ENCODE results near the gene FGD5.

Gene FGD5

DNA sequence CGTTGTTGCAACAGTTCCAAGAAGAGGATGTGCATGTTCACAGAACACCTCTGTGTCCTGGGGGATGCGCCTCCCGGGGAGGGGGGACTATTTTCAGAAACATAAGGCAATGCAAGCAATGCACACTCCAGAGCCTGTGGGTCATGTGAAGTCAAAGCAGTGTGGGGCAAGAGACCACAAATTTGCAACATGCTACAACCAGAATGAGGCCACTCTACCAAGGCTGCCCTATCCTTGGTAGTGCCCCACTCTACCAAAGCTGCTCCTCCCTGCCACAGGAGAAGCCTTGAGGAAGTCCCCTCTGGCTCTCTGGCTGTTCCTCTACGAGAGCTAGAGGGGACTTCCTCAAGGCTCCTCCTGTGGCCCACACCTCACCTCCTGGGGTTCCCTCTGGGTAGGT is 120.2 kb downstream of the FGD5 start:
- Histone ChIP-seq H3K4me1 (ENCODE audit: insufficient read depth, low read length) (no peaks in the 10 kb centered on the region), H3K9ac (ENCODE audit: low read depth, low read length) (no peak overlapping the region), H3K4me3 (ENCODE audit: low read length) (no peak overlapping the region), H3K36me3 (ENCODE audit: insufficient read depth, low read depth, low read length) (peaks cover 18% of the 10 kb centered on the region), H3K9me3 (ENCODE audit: insufficient read depth, low read depth, low read length) (no peaks in the 10 kb centered on the region), H3K27me3 (ENCODE audit: insufficient read depth, low read length) (no peaks in the 10 kb centered on the region), H3K27ac (ENCODE audit: low read length) (no peak overlapping the region)

DNA sequence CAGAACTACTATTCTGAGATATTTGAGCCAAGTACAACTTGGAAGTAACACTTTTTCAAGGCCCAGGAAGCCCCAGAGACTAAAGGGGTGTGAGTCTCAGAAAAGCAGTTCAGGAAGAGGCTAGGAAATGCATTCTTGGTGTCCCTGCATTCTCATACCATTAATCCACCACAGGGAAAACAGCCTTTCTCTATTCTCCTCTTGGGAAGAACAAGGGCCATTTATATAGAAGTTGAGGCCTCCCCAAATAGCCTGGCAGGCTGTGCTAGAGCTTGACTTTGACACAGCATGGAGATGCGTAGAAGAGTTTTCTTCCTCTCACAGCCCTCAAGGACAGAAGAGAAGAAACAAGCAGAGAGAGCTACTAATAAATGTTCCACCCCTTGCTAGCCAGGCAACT is 123.1 kb downstream of the FGD5 start:
- Histone ChIP-seq H3K4me1 (ENCODE audit: insufficient read depth, low read length) (no peaks in the 10 kb centered on the region), H3K9me3 (ENCODE audit: insufficient read depth, low read depth, low read length) (no peaks in the 10 kb centered on the region), H3K4me3 (ENCODE audit: low read length) (no peak overlapping the region), H3K36me3 (ENCODE audit: insufficient read depth, low read depth, low read length) (peaks cover 39% of the 10 kb centered on the region), H3K27ac (ENCODE audit: low read length) (no peak overlapping the region), H3K27me3 (ENCODE audit: insufficient read depth, low read length) (no peaks in the 10 kb centered on the region), H3K9ac (ENCODE audit: low read depth, low read length) (no peak overlapping the region)

DNA sequence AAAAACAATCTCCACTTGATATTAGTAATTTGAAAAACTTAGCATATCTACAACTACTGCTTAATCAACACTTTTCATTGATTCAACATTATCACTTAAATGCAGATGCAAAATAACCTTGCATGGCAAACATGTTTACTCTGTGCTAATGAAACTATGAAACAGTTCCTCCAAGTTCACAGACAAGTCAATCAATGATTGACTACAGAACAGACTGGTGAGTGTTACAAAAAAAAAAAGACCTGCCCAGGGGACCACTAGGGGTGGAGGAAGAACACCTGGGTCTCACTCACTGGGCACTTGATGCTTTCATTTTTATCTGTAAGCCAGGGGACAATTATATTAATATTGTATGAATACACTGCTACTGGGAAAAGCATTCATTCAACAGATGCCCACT is 124.3 kb downstream of the FGD5 start:
- H3K4me3 ChIP-seq (ENCODE audit: low read length), result no peak overlapping the region
- no peak overlapping the region for H3K9ac ChIP-seq (ENCODE audit: low read depth, low read length)
- H3K27ac ChIP-seq (ENCODE audit: low read length), result no peak overlapping the region
- H3K27me3 ChIP-seq (ENCODE audit: insufficient read depth, low read length), result no peaks in the 10 kb centered on the region
- no peaks in the 10 kb centered on the region for H3K9me3 ChIP-seq (ENCODE audit: insufficient read depth, low read depth, low read length)
- H3K36me3 ChIP-seq (ENCODE audit: insufficient read depth, low read depth, low read length), result peaks cover 39% of the 10 kb centered on the region
- H3K4me1 ChIP-seq (ENCODE audit: insufficient read depth, low read length), result no peaks in the 10 kb centered on the region

DNA sequence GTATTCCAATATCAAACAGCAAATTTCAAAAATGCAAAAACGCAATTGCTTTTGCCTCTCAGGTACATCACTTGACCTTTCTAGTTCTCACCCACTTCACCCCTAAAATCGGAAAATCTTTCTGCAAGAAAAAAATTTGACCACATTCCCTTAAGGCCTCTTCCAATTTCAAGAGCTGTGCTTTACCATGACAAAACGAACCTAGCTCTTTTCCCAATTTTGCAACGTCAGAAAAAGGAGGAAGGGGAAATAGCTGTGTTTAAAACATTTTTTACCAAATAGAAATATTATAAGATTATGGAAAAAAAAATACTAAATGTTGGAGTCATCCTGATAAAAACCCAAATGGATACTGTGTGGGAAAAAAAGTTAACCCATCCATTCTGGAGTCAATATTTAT is 127.5 kb downstream of the FGD5 start:
- H3K4me1 ChIP-seq (ENCODE audit: insufficient read depth, low read length), result 0 out of 2 replicates have a peak, but pooled peaks cover 6% of the 10 kb centered on the region
- peaks cover 58% of the 10 kb centered on the region for H3K36me3 ChIP-seq (ENCODE audit: insufficient read depth, low read depth, low read length)
- peak overlapping the region; percentile 90 for H3K4me3 ChIP-seq (ENCODE audit: low read length)
- no peaks in the 10 kb centered on the region for H3K27me3 ChIP-seq (ENCODE audit: insufficient read depth, low read length)
- no peaks in the 10 kb centered on the region for H3K9me3 ChIP-seq (ENCODE audit: insufficient read depth, low read depth, low read length)
- no peak overlapping the region for H3K27ac ChIP-seq (ENCODE audit: low read length)
- H3K9ac ChIP-seq (ENCODE audit: low read depth, low read length), result peak overlapping the region; percentile 87

DNA sequence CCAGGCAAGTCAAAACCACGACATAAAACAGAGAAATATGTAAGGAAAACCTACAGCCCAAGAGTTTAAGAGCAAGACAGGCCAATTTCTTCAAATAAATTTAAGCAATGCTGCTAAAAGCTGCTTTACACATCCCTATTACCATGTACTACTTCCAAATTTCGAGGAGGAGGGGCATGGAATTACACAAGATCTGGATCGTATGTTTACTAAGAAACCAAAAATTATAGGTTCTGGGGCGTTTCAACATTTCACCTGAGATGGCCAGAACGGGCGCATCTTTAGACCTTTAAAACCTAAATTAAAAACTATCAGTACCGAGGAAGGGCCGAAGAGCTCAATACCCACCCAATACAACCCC is 128.0 kb downstream of the FGD5 start:
- H3K36me3 ChIP-seq (ENCODE audit: insufficient read depth, low read depth, low read length), result peaks cover 58% of the 10 kb centered on the region
- no peaks in the 10 kb centered on the region for H3K9me3 ChIP-seq (ENCODE audit: insufficient read depth, low read depth, low read length)
- peak overlapping the region; percentile 87 for H3K9ac ChIP-seq (ENCODE audit: low read depth, low read length)
- H3K4me3 ChIP-seq (ENCODE audit: low read length), result peak overlapping the region; percentile 90
- peak overlapping the region; percentile 68 for H3K27ac ChIP-seq (ENCODE audit: low read length)
- 0 out of 2 replicates have a peak, but pooled peaks cover 6% of the 10 kb centered on the region for H3K4me1 ChIP-seq (ENCODE audit: insufficient read depth, low read length)
- H3K27me3 ChIP-seq (ENCODE audit: insufficient read depth, low read length), result no peaks in the 10 kb centered on the region

DNA sequence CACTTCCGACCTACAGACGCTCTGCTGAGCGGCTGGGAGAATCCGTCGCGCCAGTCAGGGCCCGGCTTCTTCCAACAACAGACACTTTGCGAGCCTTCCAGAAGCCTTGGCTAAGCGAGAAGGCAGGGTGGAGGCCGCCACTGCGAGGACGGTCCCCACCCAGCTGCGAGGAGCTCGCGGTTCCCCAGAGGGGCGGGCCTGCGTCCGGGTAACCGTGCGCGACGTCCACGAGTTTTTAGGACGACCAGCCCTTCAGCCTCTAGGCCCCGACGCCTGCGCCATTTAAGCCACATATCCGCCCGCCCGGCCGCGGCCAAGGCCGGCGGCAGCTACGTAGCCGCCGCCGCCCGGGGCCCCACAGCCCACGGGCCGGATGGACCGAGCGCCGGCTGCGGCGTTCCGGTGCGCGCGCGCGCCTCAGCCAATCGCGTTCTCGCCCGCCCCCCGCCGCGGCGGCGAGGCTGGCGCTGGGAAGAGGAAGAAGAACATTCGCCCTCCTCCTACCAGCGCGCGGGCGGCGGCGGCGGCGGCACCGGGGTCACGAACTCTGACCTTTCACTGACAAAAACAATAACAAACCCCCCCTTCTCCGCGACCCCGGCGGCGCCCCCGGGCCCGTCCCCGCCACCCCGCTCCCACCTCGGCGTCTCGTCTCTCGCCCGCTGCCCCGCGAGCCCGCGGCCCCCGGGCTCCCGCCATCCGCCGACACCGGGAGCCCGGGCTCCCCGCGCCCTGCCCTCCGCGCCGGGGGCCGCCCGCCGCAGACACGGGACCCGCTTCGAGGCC is 128.5 kb downstream of the FGD5 start, which contains the start of gene NR2C2:
TSS of gene NR2C2 (plus strand) at position 484 of the 786 bp plus-strand sequence. CDS start 56,332 bp downstream, outside the sequence.
- Histone ChIP-seq H3K27ac (ENCODE audit: low read length) (peak within 1 kb of the TSS; percentile 97), H3K4me3 (ENCODE audit: low read length) (peak within 1 kb of the TSS; percentile 90), H3K36me3 (ENCODE audit: insufficient read depth, low read depth, low read length) (peaks cover 57% of the 10 kb centered on the region), H3K9me3 (ENCODE audit: insufficient read depth, low read depth, low read length) (no peaks in the 10 kb centered on the region), H3K27me3 (ENCODE audit: insufficient read depth, low read length) (no peaks in the 10 kb centered on the region), H3K9ac (ENCODE audit: low read depth, low read length) (peak within 1 kb of the TSS; percentile 94), H3K4me1 (ENCODE audit: insufficient read depth, low read length) (0 out of 2 replicates have a peak, but pooled peaks cover 6% of the 10 kb centered on the region)

DNA sequence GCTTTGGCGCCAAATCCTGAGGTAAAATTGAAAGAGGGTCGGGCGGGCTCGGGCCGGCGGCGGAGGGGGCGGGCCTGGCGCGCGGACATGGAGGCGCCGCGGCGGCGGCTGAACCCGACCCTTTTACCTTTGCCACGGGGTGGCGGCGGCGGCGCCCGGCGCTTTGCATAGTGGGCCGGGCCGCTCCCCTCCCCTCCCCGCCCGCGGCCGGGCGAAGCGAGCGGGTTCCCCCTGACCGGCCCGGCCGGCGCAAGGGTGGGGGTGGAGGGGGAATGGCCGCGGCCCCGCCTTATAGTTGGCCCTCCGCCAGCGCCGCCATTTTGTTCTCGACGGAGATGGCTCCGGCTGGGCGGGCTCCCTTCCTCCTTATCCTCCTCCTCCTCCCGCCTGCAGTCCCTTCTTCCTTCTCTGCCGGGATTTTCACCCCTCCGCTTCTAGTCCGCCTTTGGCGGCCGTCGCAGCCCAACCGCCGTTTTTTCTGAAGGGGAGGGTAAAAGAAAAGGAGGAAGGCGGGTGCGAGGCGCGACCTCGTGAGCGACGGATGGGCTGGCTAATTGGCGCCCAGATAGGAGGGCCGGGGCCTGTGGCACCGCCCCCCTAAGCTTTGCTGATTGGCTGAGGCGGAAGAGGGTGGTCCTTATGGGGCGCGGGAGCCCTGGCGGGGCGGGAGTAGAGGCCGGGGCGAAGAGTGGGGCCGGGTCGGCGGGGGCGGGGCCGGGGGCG is 129.3 kb downstream of the FGD5 start:
- peak overlapping the region; percentile 94 for H3K9ac ChIP-seq (ENCODE audit: low read depth, low read length)
- no peaks in the 10 kb centered on the region for H3K9me3 ChIP-seq (ENCODE audit: insufficient read depth, low read depth, low read length)
- H3K36me3 ChIP-seq (ENCODE audit: insufficient read depth, low read depth, low read length), result peaks cover 55% of the 10 kb centered on the region
- 0 out of 2 replicates have a peak, but pooled peaks cover 6% of the 10 kb centered on the region for H3K4me1 ChIP-seq (ENCODE audit: insufficient read depth, low read length)
- H3K4me3 ChIP-seq (ENCODE audit: low read length), result peak overlapping the region; percentile 90
- H3K27ac ChIP-seq (ENCODE audit: low read length), result peak overlapping the region; percentile 97
- H3K27me3 ChIP-seq (ENCODE audit: insufficient read depth, low read length), result no peaks in the 10 kb centered on the region

DNA sequence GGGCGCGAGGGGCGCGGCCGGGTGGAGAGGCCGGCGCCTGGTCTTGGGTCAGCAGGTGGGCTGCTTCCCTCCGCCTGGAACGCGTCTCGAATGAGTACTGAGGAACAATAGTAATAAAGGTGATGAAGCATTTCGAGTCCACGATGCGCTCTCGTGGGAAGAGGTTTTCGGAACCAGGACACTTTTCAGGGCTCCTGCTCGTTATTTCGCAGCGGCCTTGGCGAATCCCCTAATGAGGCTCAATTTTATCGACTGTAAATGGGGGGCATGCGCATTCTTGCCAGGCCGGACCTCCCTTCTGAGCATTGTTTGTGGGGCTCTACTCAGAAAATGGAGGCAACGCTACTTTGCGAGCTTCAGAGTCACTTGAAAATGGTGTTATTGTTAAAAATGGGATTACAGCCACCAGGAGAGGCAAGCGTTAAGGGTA is 129.9 kb downstream of the FGD5 start:
- Histone ChIP-seq H3K36me3 (ENCODE audit: insufficient read depth, low read depth, low read length) (peaks cover 50% of the 10 kb centered on the region), H3K27ac (ENCODE audit: low read length) (peak overlapping the region; percentile 87), H3K4me1 (ENCODE audit: insufficient read depth, low read length) (0 out of 2 replicates have a peak, but pooled peaks cover 6% of the 10 kb centered on the region), H3K4me3 (ENCODE audit: low read length) (peak overlapping the region; percentile 88), H3K27me3 (ENCODE audit: insufficient read depth, low read length) (no peaks in the 10 kb centered on the region), H3K9ac (ENCODE audit: low read depth, low read length) (peak overlapping the region; percentile 93), H3K9me3 (ENCODE audit: insufficient read depth, low read depth, low read length) (no peaks in the 10 kb centered on the region)

DNA sequence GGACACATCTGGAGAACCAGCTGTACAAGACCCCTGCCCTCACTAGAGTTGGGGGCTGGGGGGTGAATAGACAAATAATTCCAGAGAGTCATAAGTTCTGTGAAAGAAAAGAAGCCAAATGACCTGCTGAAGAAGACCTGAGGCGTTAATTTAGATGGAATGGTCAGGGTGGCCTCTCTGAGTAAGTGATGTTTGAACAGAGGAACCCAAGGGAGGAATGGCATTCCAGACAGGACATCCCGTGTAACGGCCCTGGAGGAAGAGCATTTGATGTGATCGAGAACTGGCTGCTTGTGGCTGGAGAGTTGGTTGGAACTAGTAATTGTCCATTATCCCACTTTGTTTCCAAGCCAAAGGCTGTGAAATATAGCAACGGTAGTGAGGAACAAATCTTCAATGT is 130.4 kb downstream of the FGD5 start:
- Histone ChIP-seq H3K36me3 (ENCODE audit: insufficient read depth, low read depth, low read length) (peaks cover 45% of the 10 kb centered on the region), H3K27ac (ENCODE audit: low read length) (peak overlapping the region; percentile 87), H3K4me3 (ENCODE audit: low read length) (peak overlapping the region; percentile 88), H3K9me3 (ENCODE audit: insufficient read depth, low read depth, low read length) (no peaks in the 10 kb centered on the region), H3K9ac (ENCODE audit: low read depth, low read length) (peak overlapping the region; percentile 93; the same call in 1 of the 2 replicates), H3K27me3 (ENCODE audit: insufficient read depth, low read length) (no peaks in the 10 kb centered on the region), H3K4me1 (ENCODE audit: insufficient read depth, low read length) (0 out of 2 replicates have a peak, but pooled peaks cover 6% of the 10 kb centered on the region)

DNA sequence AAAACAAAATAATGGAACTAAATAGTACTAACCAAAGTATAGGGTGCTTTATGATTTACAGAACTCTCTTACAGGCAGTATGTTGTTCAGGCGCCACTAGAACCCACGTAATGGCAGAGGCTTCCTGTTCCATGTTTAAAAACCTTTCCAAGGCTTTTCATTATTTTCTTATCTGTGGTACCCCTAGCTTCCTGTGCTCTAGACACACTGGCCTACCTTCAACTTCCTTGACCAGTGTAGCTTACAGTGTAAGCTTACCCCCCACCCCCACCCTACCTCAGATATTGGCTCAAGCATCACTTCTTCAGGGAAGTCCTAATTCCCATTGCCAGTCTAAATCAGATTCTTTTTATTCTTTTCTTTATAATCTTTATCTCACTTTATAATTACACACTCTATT is 131.5 kb downstream of the FGD5 start:
- Histone ChIP-seq H3K4me1 (ENCODE audit: insufficient read depth, low read length) (0 out of 2 replicates have a peak, but pooled peaks cover 6% of the 10 kb centered on the region), H3K9ac (ENCODE audit: low read depth, low read length) (no peak overlapping the region), H3K27ac (ENCODE audit: low read length) (no peak overlapping the region), H3K36me3 (ENCODE audit: insufficient read depth, low read depth, low read length) (peaks cover 33% of the 10 kb centered on the region), H3K27me3 (ENCODE audit: insufficient read depth, low read length) (no peaks in the 10 kb centered on the region), H3K9me3 (ENCODE audit: insufficient read depth, low read depth, low read length) (no peaks in the 10 kb centered on the region), H3K4me3 (ENCODE audit: low read length) (no peak overlapping the region)

DNA sequence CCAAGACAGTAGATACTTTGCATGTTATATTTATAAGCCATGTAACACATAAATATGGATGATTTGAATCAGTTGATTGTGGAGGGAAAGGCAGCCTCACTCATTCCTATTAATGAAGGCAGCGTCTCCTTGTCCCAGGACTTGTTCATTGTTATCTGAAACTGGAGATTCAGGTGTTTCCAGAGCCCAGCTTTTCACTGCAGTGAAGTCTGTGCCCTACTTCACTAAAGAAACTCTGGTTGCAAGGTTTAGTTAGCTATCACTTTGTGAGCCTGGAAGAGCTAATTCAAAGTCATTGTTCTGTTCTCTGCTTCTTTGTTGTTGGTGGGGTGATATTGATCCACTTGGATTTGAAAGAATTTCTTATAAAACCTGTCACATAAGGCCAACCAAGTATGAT is 138.4 kb downstream of the FGD5 start:
- Histone ChIP-seq H3K4me1 (ENCODE audit: insufficient read depth, low read length) (no peaks in the 10 kb centered on the region; the same call in 1 of the 2 replicates), H3K9ac (ENCODE audit: low read depth, low read length) (no peak overlapping the region)

More for the DNA sequence above, 138.4 kb downstream of the FGD5 start:
- Histone ChIP-seq H3K27me3 (ENCODE audit: insufficient read depth, low read length) (no peaks in the 10 kb centered on the region), H3K27ac (ENCODE audit: low read length) (no peak overlapping the region), H3K36me3 (ENCODE audit: insufficient read depth, low read depth, low read length) (peaks cover 48% of the 10 kb centered on the region), H3K9me3 (ENCODE audit: insufficient read depth, low read depth, low read length) (no peaks in the 10 kb centered on the region), H3K4me3 (ENCODE audit: low read length) (no peak overlapping the region)
